GM18507 (cell line): Measurements from ENCODE around the gene NID1.

ENCODE experiments used
- DNase-seq: peaks from one replicate; pipeline ENCODE4 v3.0.0; 2011; ENCODE audit warnings: low read depth; ENCODE audit not compliant: insufficient read length; ENCODE audit errors: extremely low spot score
- FAIRE-seq: peaks from 2 replicates; lab custom pipeline; 2011; peaks lifted over from hg19 to GRCh38; lab: Jason Lieb, UNC

Gene NID1

GRCh38 chr1:236039740-236040685, 24.9 kb downstream of the NID1 start:
- no peak for FAIRE-seq

GRCh38 chr1:236038034-236038433, 26.9 kb downstream of the NID1 start:
- DNase-seq (no peak), FAIRE-seq (no peak)

More at GRCh38 chr1:236039740-236040685, 24.9 kb downstream of the NID1 start:
- DNase-seq = no peak

- FAIRE-seq (no peak), DNase-seq (no peak)
Observed at GRCh38 chr1:236035681-236036101, 29.2 kb downstream of the NID1 start.

- FAIRE-seq = no peak
- DNase-seq = no peak
Observed at GRCh38 chr1:236033336-236033735, 31.6 kb downstream of the NID1 start.

- DNase-seq (no peak), FAIRE-seq (no peak)
Observed at GRCh38 chr1:236030534-236030933, 34.4 kb downstream of the NID1 start.

- DNase-seq (no peak), FAIRE-seq (no peak)
Observed at GRCh38 chr1:236029428-236029940, 35.4 kb downstream of the NID1 start.

- no peak for FAIRE-seq
- no peak for DNase-seq
Observed at GRCh38 chr1:236027104-236027503, 37.8 kb downstream of the NID1 start.

- DNase-seq = no peak
- FAIRE-seq = no peak
Observed at GRCh38 chr1:236025836-236026235, 39.1 kb downstream of the NID1 start.

GRCh38 chr1:236024641-236025040, 40.2 kb downstream of the NID1 start:
- DNase-seq (no peak), FAIRE-seq (no peak)

GRCh38 chr1:236023926-236024565, 40.8 kb downstream of the NID1 start:
- DNase-seq = no peak
- FAIRE-seq = no peak

- no peak for DNase-seq
- FAIRE-seq = no peak
Observed at GRCh38 chr1:236021424-236022135, 43.3 kb downstream of the NID1 start.

- no peak for DNase-seq
- FAIRE-seq = no peak
Observed at GRCh38 chr1:236020359-236021219, 44.3 kb downstream of the NID1 start.

GRCh38 chr1:236018885-236019453, 45.9 kb downstream of the NID1 start:
- DNase-seq (no peak), FAIRE-seq (no peak)

GRCh38 chr1:236016782-236017400, 48.0 kb downstream of the NID1 start:
- DNase-seq = no peak
- FAIRE-seq = no peak

GRCh38 chr1:236016083-236016482, 48.8 kb downstream of the NID1 start:
- DNase-seq = no peak

GRCh38 chr1:236015539-236015938, 49.4 kb downstream of the NID1 start:
- FAIRE-seq (no peak), DNase-seq (no peak)

More at GRCh38 chr1:236016083-236016482, 48.8 kb downstream of the NID1 start:
- FAIRE-seq = no peak

GRCh38 chr1:236013330-236013729, 51.6 kb downstream of the NID1 start:
- FAIRE-seq (no peak), DNase-seq (no peak)

- FAIRE-seq (no peak), DNase-seq (no peak)
Observed at GRCh38 chr1:236011641-236012040, 53.2 kb downstream of the NID1 start.
